ENCODE measurements around the gene ECE2.
A peak's percentile ranks its signal among the peaks of the same experiment; 100 is the strongest.

ECE2 gene

GRCh38 chr3:184337399-184337714, 61.5 kb downstream of the ECE2 start, which contains the start of gene FAM131A:
TSS of gene FAM131A (plus strand) at chr3:184337600. CDS start at chr3:184337631, 31 bp downstream.
- peak within 1 kb of the TSS; percentile 42 to 71 for H3K4ac ChIP-seq (ENCODE audit: low read depth in 1 of 2, low read length in 2 of 2)
- H3K4me3 ChIP-seq (ENCODE audit: insufficient read depth in 1 of 2, low read depth in 1 of 2, low read length in 2 of 2): peak within 1 kb of the TSS; percentile 71 to 86
- no peak for DNase-seq
- H3K9ac ChIP-seq (ENCODE audit: low read length): peak within 1 kb of the TSS; percentile 90
- H4K91ac ChIP-seq (ENCODE audit: low read length): no peak within 1 kb of the TSS
- H2AK5ac ChIP-seq (ENCODE audit: low read length, severe bottlenecking): peak within 1 kb of the TSS; percentile 45
- H3K79me1 ChIP-seq (replicated peaks; ENCODE audit: low read length, poor library complexity, severe bottlenecking): peaks cover 30% of the 10 kb centered on the region
- peaks cover 42% of the 10 kb centered on the region in 2 experiments for H3K36me3 ChIP-seq (ENCODE audit: control insufficient read depth in 1 of 2, insufficient read depth in 2 of 2, low read depth in 1 of 2, low read length in 2 of 2)
- H4K8ac ChIP-seq (ENCODE audit: low read length): peak within 1 kb of the TSS; percentile 57
- no peaks in the 10 kb centered on the region for H3K9me3 ChIP-seq (ENCODE audit: control insufficient read depth, low read length)
- H3K4me2 ChIP-seq (ENCODE audit: low read length, poor library complexity, severe bottlenecking): peak within 1 kb of the TSS; percentile 72
- H3K4me1 ChIP-seq (ENCODE audit: control insufficient read depth, insufficient read depth, low read depth, low read length): peaks cover 46% of the 10 kb centered on the region
- peak within 1 kb of the TSS in 1 of 2 experiments; percentile 92 for H3K14ac ChIP-seq (ENCODE audit: low read length in 2 of 2)
- H2BK15ac ChIP-seq (ENCODE audit: low read depth, poor library complexity, severe bottlenecking): no peak within 1 kb of the TSS
- peak within 1 kb of the TSS; percentile 49 for H3K27ac ChIP-seq (ENCODE audit: low read length, poor library complexity, severe bottlenecking)
- peak within 1 kb of the TSS; percentile 25 to 96 for H3K18ac ChIP-seq (ENCODE audit: low read depth in 1 of 2, low read length in 2 of 2)
- peak within 1 kb of the TSS; percentile 31 to 76 for H2BK12ac ChIP-seq (ENCODE audit: low read length in 2 of 2)
- no peaks in the 10 kb centered on the region for H3K27me3 ChIP-seq (ENCODE audit: control insufficient read depth in 1 of 2, insufficient read depth in 1 of 2, low read length in 2 of 2)
- H2BK5ac ChIP-seq (ENCODE audit: low read depth, low read length, poor library complexity, severe bottlenecking): no peak within 1 kb of the TSS
- no peak within 1 kb of the TSS for H2BK120ac ChIP-seq (ENCODE audit: low read depth, low read length)
- H2AFZ ChIP-seq (ENCODE audit: low read depth, low read length): no peak within 1 kb of the TSS
- WGBS: 97% methylated on average over 6 of the region's 6 CpGs
- H3K23ac ChIP-seq (ENCODE audit: low read length in 2 of 2): no peak within 1 kb of the TSS

- Histone ChIP-seq H2AFZ (ENCODE audit: low read depth, low read length) (no peak overlapping the region), H3K4me3 (ENCODE audit: insufficient read depth in 1 of 2, low read depth in 1 of 2, low read length in 2 of 2) (peak overlapping the region in 1 of 2 experiments; percentile 86), H3K4me1 (ENCODE audit: control insufficient read depth, insufficient read depth, low read depth, low read length) (peaks cover 48% of the 10 kb centered on the region), H4K8ac (ENCODE audit: low read length) (no peak overlapping the region), H3K4ac (ENCODE audit: low read depth in 1 of 2, low read length in 2 of 2) (no peak overlapping the region), H2BK120ac (ENCODE audit: low read depth, low read length) (no peak overlapping the region), H3K18ac (ENCODE audit: low read depth in 1 of 2, low read length in 2 of 2) (peak overlapping the region in 1 of 2 experiments; percentile 46), H3K23ac (ENCODE audit: low read length in 2 of 2) (no peak overlapping the region), H4K91ac (ENCODE audit: low read length) (no peak overlapping the region), H3K27ac (ENCODE audit: low read length, poor library complexity, severe bottlenecking) (no peak overlapping the region), H3K79me1 (replicated peaks; ENCODE audit: low read length, poor library complexity, severe bottlenecking) (peaks cover 30% of the 10 kb centered on the region), H3K36me3 (ENCODE audit: control insufficient read depth in 1 of 2, insufficient read depth in 2 of 2, low read depth in 1 of 2, low read length in 2 of 2) (peaks cover 42% of the 10 kb centered on the region in 2 experiments), H3K14ac (ENCODE audit: low read length in 2 of 2) (no peak overlapping the region), H3K4me2 (ENCODE audit: low read length, poor library complexity, severe bottlenecking) (no peak overlapping the region), H2BK12ac (ENCODE audit: low read length in 2 of 2) (no peak overlapping the region), H2BK15ac (ENCODE audit: low read depth, poor library complexity, severe bottlenecking) (no peak overlapping the region), H2AK5ac (ENCODE audit: low read length, severe bottlenecking) (peak overlapping the region; percentile 45), H3K27me3 (ENCODE audit: control insufficient read depth in 1 of 2, insufficient read depth in 1 of 2, low read length in 2 of 2) (no peaks in the 10 kb centered on the region), H3K9ac (ENCODE audit: low read length) (peak overlapping the region; percentile 90), H3K9me3 (ENCODE audit: control insufficient read depth, low read length) (no peaks in the 10 kb centered on the region), H2BK5ac (ENCODE audit: low read depth, low read length, poor library complexity, severe bottlenecking) (no peak overlapping the region)
- WGBS: 86% methylated on average over 6 of the region's 7 CpGs
- DNase-seq: no peak
Measured at GRCh38 chr3:184337981-184338380, 62.2 kb downstream of the ECE2 start.

DNA sequence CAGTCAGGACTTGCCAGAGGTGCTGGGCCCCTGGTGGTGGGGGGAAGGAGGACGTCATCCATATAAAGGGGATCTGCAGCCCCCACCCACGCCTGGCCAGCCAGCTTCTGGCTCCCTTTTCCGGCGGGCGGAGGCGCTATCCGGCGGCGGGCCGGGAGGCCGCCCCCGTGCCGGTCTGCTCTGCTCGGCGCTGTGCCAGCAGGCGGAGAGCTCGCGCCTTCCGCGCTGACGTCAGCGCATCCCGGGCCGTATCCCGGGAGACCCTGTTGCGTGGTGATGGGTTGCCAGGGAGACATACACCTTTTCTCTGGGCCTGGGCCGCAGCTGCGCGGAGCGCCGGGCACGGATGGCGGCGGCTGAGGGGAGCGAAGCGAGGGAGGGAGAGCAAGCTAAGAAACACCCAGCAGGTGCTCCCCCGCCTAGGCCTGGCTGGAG, 62.7 kb downstream of the ECE2 start:
- Histone ChIP-seq H3K4me1 (ENCODE audit: control insufficient read depth, insufficient read depth, low read depth, low read length) (peaks cover 49% of the 10 kb centered on the region), H2BK12ac (ENCODE audit: low read length in 2 of 2) (no peak overlapping the region), H3K27me3 (ENCODE audit: control insufficient read depth in 1 of 2, insufficient read depth in 1 of 2, low read length in 2 of 2) (no peaks in the 10 kb centered on the region), H3K4me2 (ENCODE audit: low read length, poor library complexity, severe bottlenecking) (peak overlapping the region; percentile 25), H4K8ac (ENCODE audit: low read length) (peak overlapping the region; percentile 13), H3K36me3 (ENCODE audit: control insufficient read depth in 1 of 2, insufficient read depth in 2 of 2, low read depth in 1 of 2, low read length in 2 of 2) (peaks cover 42% of the 10 kb centered on the region in 2 experiments), H3K4me3 (ENCODE audit: insufficient read depth in 1 of 2, low read depth in 1 of 2, low read length in 2 of 2) (peak overlapping the region in 1 of 2 experiments; percentile 86), H2BK15ac (ENCODE audit: low read depth, poor library complexity, severe bottlenecking) (no peak overlapping the region), H2BK120ac (ENCODE audit: low read depth, low read length) (no peak overlapping the region), H2BK5ac (ENCODE audit: low read depth, low read length, poor library complexity, severe bottlenecking) (no peak overlapping the region), H2AFZ (ENCODE audit: low read depth, low read length) (no peak overlapping the region), H3K23ac (ENCODE audit: low read length in 2 of 2) (no peak overlapping the region), H3K18ac (ENCODE audit: low read depth in 1 of 2, low read length in 2 of 2) (peak overlapping the region; percentile 25 to 46), H3K9me3 (ENCODE audit: control insufficient read depth, low read length) (no peaks in the 10 kb centered on the region), H2AK5ac (ENCODE audit: low read length, severe bottlenecking) (peak overlapping the region; percentile 45), H3K27ac (ENCODE audit: low read length, poor library complexity, severe bottlenecking) (no peak overlapping the region), H3K4ac (ENCODE audit: low read depth in 1 of 2, low read length in 2 of 2) (peak overlapping the region in 1 of 2 experiments; percentile 42), H3K79me1 (replicated peaks; ENCODE audit: low read length, poor library complexity, severe bottlenecking) (peaks cover 27% of the 10 kb centered on the region), H3K9ac (ENCODE audit: low read length) (peak overlapping the region; percentile 90), H4K91ac (ENCODE audit: low read length) (peak overlapping the region; percentile 22), H3K14ac (ENCODE audit: low read length in 2 of 2) (no peak overlapping the region)
- peak; percentile 68 for DNase-seq
- 32% methylated on average over 37 of the region's 37 CpGs for WGBS

GRCh38 chr3:184339001-184339400, 63.2 kb downstream of the ECE2 start:
- H3K23ac ChIP-seq (ENCODE audit: low read length in 2 of 2): no peak overlapping the region
- H2BK12ac ChIP-seq (ENCODE audit: low read length in 2 of 2): no peak overlapping the region
- WGBS: 85% methylated on average over 8 of the region's 8 CpGs
- H2BK5ac ChIP-seq (ENCODE audit: low read depth, low read length, poor library complexity, severe bottlenecking): no peak overlapping the region
- no peak for DNase-seq
- peaks cover 48% of the 10 kb centered on the region for H3K4me1 ChIP-seq (ENCODE audit: control insufficient read depth, insufficient read depth, low read depth, low read length)
- no peak overlapping the region for H4K91ac ChIP-seq (ENCODE audit: low read length)
- H3K27me3 ChIP-seq (ENCODE audit: control insufficient read depth in 1 of 2, insufficient read depth in 1 of 2, low read length in 2 of 2): no peaks in the 10 kb centered on the region
- H4K8ac ChIP-seq (ENCODE audit: low read length): no peak overlapping the region
- H2AK5ac ChIP-seq (ENCODE audit: low read length, severe bottlenecking): no peak overlapping the region
- H3K4me2 ChIP-seq (ENCODE audit: low read length, poor library complexity, severe bottlenecking): peak overlapping the region; percentile 25
- H2BK120ac ChIP-seq (ENCODE audit: low read depth, low read length): no peak overlapping the region
- H3K4me3 ChIP-seq (ENCODE audit: insufficient read depth in 1 of 2, low read depth in 1 of 2, low read length in 2 of 2): peak overlapping the region in 1 of 2 experiments; percentile 86
- no peak overlapping the region for H3K27ac ChIP-seq (ENCODE audit: low read length, poor library complexity, severe bottlenecking)
- H3K36me3 ChIP-seq (ENCODE audit: control insufficient read depth in 1 of 2, insufficient read depth in 2 of 2, low read depth in 1 of 2, low read length in 2 of 2): peaks cover 38% of the 10 kb centered on the region in 2 experiments
- H2AFZ ChIP-seq (ENCODE audit: low read depth, low read length): no peak overlapping the region
- no peak overlapping the region for H3K18ac ChIP-seq (ENCODE audit: low read depth in 1 of 2, low read length in 2 of 2)
- no peak overlapping the region for H3K4ac ChIP-seq (ENCODE audit: low read depth in 1 of 2, low read length in 2 of 2)
- peaks cover 25% of the 10 kb centered on the region for H3K79me1 ChIP-seq (replicated peaks; ENCODE audit: low read length, poor library complexity, severe bottlenecking)
- no peaks in the 10 kb centered on the region for H3K9me3 ChIP-seq (ENCODE audit: control insufficient read depth, low read length)
- H3K9ac ChIP-seq (ENCODE audit: low read length): peak overlapping the region; percentile 90
- H2BK15ac ChIP-seq (ENCODE audit: low read depth, poor library complexity, severe bottlenecking): no peak overlapping the region
- peak overlapping the region in 1 of 2 experiments; percentile 37 for H3K14ac ChIP-seq (ENCODE audit: low read length in 2 of 2)
